Measurements from ENCODE around the gene GPR158.

Gene GPR158

GRCh38 chr10:25508112-25508815 lies 333.5 kb downstream of the GPR158 start:
- no peak for DNase-seq

GRCh38 chr10:25509151-25509550 lies 334.4 kb downstream of the GPR158 start:
- DNase-seq: no peak

GRCh38 chr10:25522294-25522693 lies 347.5 kb downstream of the GPR158 start:
- DNase-seq: no peak

- no peak for DNase-seq
Observed at GRCh38 chr10:25522946-25523608, 348.3 kb downstream of the GPR158 start.

GRCh38 chr10:25530306-25530705 lies 355.5 kb downstream of the GPR158 start:
- no peak for DNase-seq

GRCh38 chr10:25531457-25532061 lies 356.8 kb downstream of the GPR158 start:
- DNase-seq: no peak

- DNase-seq: no peak
Observed at GRCh38 chr10:25532213-25532612, 357.4 kb downstream of the GPR158 start.

- no peak for DNase-seq
Observed at GRCh38 chr10:25536027-25536426, 361.2 kb downstream of the GPR158 start.

- no peak for DNase-seq
Observed at GRCh38 chr10:25547382-25547781, 372.6 kb downstream of the GPR158 start.

- DNase-seq: no peak
Observed at GRCh38 chr10:25552283-25552919, 377.6 kb downstream of the GPR158 start.

GRCh38 chr10:25555865-25556264 lies 381.1 kb downstream of the GPR158 start:
- no peak for DNase-seq

- DNase-seq: no peak
Observed at GRCh38 chr10:25556457-25556856, 381.7 kb downstream of the GPR158 start.

GRCh38 chr10:25557136-25557535 lies 382.3 kb downstream of the GPR158 start:
- no peak for DNase-seq

- no peak for DNase-seq
Observed at GRCh38 chr10:25561758-25562157, 387.0 kb downstream of the GPR158 start.

GRCh38 chr10:25562547-25562946 lies 387.7 kb downstream of the GPR158 start:
- DNase-seq: no peak

GRCh38 chr10:25564351-25564750 lies 389.6 kb downstream of the GPR158 start:
- no peak for DNase-seq

GRCh38 chr10:25565570-25565969 lies 390.8 kb downstream of the GPR158 start:
- DNase-seq: no peak

- no peak for DNase-seq
Observed at GRCh38 chr10:25573316-25573715, 398.5 kb downstream of the GPR158 start.

GRCh38 chr10:25575343-25575742 lies 400.5 kb downstream of the GPR158 start:
- no peak for DNase-seq

- DNase-seq: no peak
Observed at GRCh38 chr10:25578061-25578460, 403.3 kb downstream of the GPR158 start.

GRCh38 chr10:25582961-25583360 lies 408.2 kb downstream of the GPR158 start:
- no peak for DNase-seq

GRCh38 chr10:25600651-25601050 lies 425.9 kb downstream of the GPR158 start:
- no peak for DNase-seq

GRCh38 chr10:25604591-25604990 lies 429.8 kb downstream of the GPR158 start:
- no peak for DNase-seq

GRCh38 chr10:25614652-25615051 lies 439.9 kb downstream of the GPR158 start:
- DNase-seq: no peak

Measured in NCI-H1048 (cell line).